Urinary bladder (tissue), 4 donors: ENCODE data around the gene PAQR4. TPM values are rescaled to one million over a fixed set of nuclear protein-coding genes. Genes with fewer than 3 reads are reported as not detected.

Experiments used
- DNase-seq: peaks from one replicate; pipeline ENCODE4 v3.0.0-alpha.2; 2015; ENCODE audit errors: extremely low spot score
- H3K27ac ChIP-seq: one replicate; pipeline ENCODE4 v1.5.1; 2013; ENCODE audit warnings: low read depth, mild to moderate bottlenecking, moderate library complexity
- H3K36me3 ChIP-seq: one replicate; pipeline ENCODE4 v1.6.1; 2013; ENCODE audit warnings: mild to moderate bottlenecking, moderate library complexity; ENCODE audit not compliant: insufficient read depth
- H3K4me1 ChIP-seq: one replicate; pipeline ENCODE4 v1.6.1; 2013; ENCODE audit warnings: mild to moderate bottlenecking, moderate library complexity; ENCODE audit not compliant: insufficient read depth
- H3K4me3 ChIP-seq: one replicate; pipeline ENCODE4 v1.5.1; 2013; ENCODE audit warnings: low read depth, low read length
- WGBS: extraction: QIAGEN DNeasy Blood & Tissue Kit; methylation state at CpG from one replicate; pipeline ENCODE4 v1.1.7; 2013; 5-methylcytosine and 5-hydroxymethylcytosine counted together
- polyA plus RNA-seq: library from polyadenylated mRNA; stranded (reverse); fragments of 200-250 nt; gene quantifications from one replicate; pipeline ENCODE4 v1.2.3, GENCODE V29; 2013
- total RNA-seq: library from RNA; depleted of rRNA; stranded (reverse); fragments of >200 nt; gene quantifications from one replicate; pipeline ENCODE4 v1.2.3, GENCODE V29; 2014
- donor health status: healthy with polysubstance abuse.
- donor health status: healthy.

Gene PAQR4
- total and polyA plus RNA-seq, 2 donors: 4.5 to 5.1 TPM

- H3K4me1 ChIP-seq: peaks cover 1% of the 10 kb centered on the region
- peak overlapping the region; percentile 38 for H3K4me3 ChIP-seq
- WGBS: 7% methylated on average over 58 of the region's 58 CpGs
- DNase-seq: peak; percentile 94
- no peak overlapping the region for H3K27ac ChIP-seq
- no peaks in the 10 kb centered on the region for H3K36me3 ChIP-seq
Measured at GRCh38 chr16:3003582-3004270, 34.6 kb downstream of the PAQR4 start.

DNA sequence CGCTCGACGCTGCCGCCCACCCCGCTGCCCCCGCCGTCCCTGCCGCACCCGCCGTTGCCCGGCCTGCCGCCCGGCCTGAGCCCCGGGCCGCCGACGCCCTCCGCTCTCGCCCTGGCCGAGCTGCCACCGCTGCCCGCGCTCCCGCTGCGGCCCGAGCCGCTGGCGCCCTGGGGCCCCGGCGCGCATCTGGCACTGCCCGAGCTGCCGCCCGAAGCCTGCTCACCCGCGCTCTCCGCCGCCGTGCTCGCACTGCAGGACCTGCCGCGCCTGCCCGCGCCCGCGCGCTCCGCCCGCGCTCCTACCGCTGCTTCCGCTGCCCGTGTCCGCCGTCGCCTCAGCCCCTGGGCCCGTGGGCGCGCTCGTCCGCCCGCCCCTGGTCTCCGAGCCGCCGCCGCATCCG lies 35.2 kb downstream of the PAQR4 start:
- DNase-seq: no peak
- Histone ChIP-seq H3K36me3 (no peaks in the 10 kb centered on the region), H3K4me1 (peaks cover 2% of the 10 kb centered on the region), H3K4me3 (peak overlapping the region; percentile 38), H3K27ac (no peak overlapping the region)
- WGBS: under 1% methylated on average over 60 of the region's 67 CpGs

- Histone ChIP-seq H3K36me3 (no peaks in the 10 kb centered on the region), H3K4me1 (peaks cover 2% of the 10 kb centered on the region), H3K4me3 (peak overlapping the region; percentile 38), H3K27ac (no peak overlapping the region)
- DNase-seq: no peak
- 9% methylated on average over 25 of the region's 25 CpGs for WGBS
Measured at GRCh38 chr16:3004781-3005284, 35.7 kb downstream of the PAQR4 start.

- H3K27ac ChIP-seq: no peak overlapping the region
- WGBS: 40% methylated on average over 13 of the region's 13 CpGs
- H3K36me3 ChIP-seq: no peaks in the 10 kb centered on the region
- no peak overlapping the region for H3K4me3 ChIP-seq
- DNase-seq: no peak
- peaks cover 2% of the 10 kb centered on the region for H3K4me1 ChIP-seq
Measured at GRCh38 chr16:3007059-3007956, 38.2 kb downstream of the PAQR4 start.

DNA sequence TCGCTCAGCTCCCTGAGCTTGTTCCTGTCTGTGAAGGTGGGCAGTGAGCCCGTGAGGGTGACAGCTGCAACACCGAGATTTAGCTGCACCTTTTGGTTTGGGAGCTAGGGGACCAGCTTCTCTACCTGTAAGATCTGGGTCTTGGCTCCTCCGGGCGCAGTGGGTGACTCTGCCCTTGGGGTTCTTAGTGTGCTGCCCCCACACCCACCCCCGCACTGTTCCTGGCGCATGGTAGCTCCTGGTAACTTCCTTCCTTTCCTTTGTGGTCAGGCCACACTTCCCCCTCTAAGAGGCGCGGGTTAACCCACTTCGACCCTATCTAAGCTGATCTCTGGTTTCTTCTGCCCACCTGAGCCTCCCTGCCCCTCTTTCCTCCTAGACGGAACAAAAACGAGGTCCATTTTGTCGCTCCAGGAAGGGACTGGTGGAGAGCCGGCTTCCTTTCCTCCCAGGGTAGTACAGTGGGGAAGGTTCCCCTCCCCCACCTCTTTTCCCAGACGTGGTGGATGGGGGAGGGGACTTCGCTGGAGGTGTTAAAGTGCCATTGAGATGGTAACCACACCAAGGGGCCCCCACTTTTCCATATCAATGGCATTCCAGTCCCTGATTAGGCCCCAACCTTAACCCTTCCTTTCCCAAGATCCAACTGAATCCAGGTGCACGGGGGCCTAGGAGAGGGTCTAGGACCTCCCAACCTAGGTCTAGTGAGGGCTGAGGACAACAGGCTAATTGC lies 39.0 kb downstream of the PAQR4 start:
- no peak for DNase-seq
- 18% methylated on average over 17 of the region's 17 CpGs for WGBS
- no peak overlapping the region for H3K27ac ChIP-seq

DNA sequence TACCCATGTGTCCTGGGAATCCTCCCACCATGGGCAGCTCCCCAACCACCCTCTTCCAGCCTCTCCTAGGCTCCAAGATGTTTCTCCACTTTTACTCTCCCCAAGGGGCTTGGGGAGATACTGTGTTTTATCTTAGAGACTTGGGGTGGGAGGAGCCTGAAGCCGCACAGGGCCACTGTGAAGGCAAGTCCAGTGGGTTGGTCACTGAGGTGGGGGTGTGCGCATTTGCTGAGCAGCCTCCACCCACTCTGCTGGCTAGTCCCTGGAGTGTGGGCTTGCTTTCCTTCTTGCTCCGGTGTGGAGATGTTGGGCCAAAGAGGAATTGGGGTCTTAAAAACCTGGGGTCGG lies 39.5 kb downstream of the PAQR4 start:
- Histone ChIP-seq H3K4me3 (no peak overlapping the region), H3K4me1 (peaks cover 2% of the 10 kb centered on the region), H3K36me3 (no peaks in the 10 kb centered on the region), H3K27ac (no peak overlapping the region)
- DNase-seq: no peak
- 35% methylated on average over 4 of the region's 4 CpGs for WGBS

More for the DNA sequence above, 39.0 kb downstream of the PAQR4 start:
- Histone ChIP-seq H3K36me3 (no peaks in the 10 kb centered on the region), H3K4me3 (no peak overlapping the region), H3K4me1 (peaks cover 2% of the 10 kb centered on the region)

DNA sequence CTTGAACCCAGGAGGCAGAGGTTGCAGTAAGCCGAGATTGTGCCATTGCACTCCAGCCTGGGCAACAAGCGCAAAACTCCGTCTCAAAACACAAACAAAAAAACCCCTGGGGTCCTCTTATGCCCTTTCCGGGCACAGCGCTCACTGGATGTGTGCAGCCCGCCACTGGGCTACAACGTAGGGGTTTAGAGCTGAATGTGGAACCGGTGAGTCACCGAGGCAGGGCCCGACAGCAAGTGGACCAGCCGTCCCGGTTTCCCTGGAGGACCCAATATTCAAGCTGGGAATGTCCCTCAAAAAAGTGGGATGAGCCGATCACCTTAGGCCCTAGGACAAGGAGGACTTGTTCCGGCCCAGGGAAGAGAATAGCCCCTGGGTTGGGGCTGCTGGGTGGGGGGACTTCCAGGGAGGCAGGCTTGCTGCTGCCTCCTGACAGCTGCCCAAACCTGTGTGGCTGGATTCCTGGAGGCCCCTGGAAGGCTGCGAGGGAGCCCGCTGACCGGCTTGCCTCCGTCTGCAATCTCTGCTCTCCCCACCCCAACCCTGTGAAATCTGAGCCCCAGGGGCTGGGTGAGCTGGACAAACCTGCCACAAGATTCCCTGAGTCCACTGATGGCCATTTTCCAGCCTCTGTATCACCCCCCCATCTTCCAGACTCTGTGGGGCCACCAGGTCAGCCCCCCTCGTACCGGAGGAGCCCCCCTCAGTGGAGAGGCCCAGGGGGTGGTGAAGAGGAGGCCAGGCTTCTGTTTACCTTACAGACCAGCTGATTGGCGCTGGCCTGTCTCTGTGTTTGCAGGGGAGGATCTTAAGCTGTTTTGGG lies 40.6 kb downstream of the PAQR4 start:
- H3K4me3 ChIP-seq: no peak overlapping the region
- WGBS: 33% methylated on average over 21 of the region's 21 CpGs
- DNase-seq: peak; percentile 82
- H3K4me1 ChIP-seq: peaks cover 2% of the 10 kb centered on the region
- H3K27ac ChIP-seq: no peak overlapping the region
- H3K36me3 ChIP-seq: no peaks in the 10 kb centered on the region

DNA sequence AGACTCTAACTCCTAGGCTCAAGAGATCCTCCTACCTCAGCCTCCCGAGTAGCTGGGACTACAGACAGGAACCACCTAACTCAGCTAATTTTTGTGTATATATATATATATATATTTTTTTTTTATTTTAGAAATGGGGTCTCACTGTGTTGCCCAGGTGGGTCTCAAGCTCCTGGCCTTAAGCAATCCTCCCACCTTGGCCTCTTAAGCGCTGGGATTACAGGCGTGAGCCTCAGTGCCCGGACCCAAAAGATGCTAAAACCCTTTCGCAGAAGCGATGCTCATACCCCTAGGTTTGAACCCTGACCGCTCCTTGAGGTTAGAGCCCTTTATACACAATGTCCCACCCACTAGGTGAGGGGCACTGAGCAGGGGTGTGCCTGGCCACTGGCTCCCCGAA lies 41.4 kb downstream of the PAQR4 start:
- Histone ChIP-seq H3K36me3 (no peaks in the 10 kb centered on the region), H3K4me3 (no peak overlapping the region), H3K27ac (no peak overlapping the region), H3K4me1 (peaks cover 2% of the 10 kb centered on the region)
- WGBS: 81% methylated on average over 8 of the region's 8 CpGs
- no peak for DNase-seq

DNA sequence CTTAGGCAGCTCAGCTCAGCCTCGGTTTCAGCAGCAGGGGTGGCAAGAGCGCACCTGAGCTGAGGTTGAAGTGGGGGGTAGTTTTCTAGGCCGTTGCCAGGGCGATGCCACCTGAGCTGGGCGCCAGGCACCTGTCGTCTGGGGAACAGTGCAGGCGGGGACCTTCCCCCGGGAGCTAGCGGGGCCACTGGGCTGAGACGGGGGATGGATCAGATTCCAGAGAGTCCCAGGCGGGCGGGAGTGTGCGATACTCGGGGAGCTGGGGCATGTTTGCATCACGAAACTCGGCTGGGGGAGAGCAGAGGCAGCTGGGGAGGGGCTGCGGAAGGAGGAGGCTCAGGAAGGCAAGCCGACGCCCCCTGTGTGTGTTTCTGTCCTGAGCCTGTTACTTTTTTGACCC lies 43.1 kb downstream of the PAQR4 start:
- 12% methylated on average over 19 of the region's 19 CpGs for WGBS
- Histone ChIP-seq H3K4me3 (no peak overlapping the region), H3K36me3 (no peaks in the 10 kb centered on the region), H3K27ac (no peak overlapping the region), H3K4me1 (peaks cover 2% of the 10 kb centered on the region)
- DNase-seq: no peak

- 32% methylated on average over 27 of the region's 27 CpGs for WGBS
- no peak for DNase-seq
Measured at GRCh38 chr16:3012828-3013420, 43.8 kb downstream of the PAQR4 start, which contains the start of gene CLDN9. CLDN9 (plus strand) TSS chr16:3012923; CDS start chr16:3013363, 440 bp downstream.

DNA sequence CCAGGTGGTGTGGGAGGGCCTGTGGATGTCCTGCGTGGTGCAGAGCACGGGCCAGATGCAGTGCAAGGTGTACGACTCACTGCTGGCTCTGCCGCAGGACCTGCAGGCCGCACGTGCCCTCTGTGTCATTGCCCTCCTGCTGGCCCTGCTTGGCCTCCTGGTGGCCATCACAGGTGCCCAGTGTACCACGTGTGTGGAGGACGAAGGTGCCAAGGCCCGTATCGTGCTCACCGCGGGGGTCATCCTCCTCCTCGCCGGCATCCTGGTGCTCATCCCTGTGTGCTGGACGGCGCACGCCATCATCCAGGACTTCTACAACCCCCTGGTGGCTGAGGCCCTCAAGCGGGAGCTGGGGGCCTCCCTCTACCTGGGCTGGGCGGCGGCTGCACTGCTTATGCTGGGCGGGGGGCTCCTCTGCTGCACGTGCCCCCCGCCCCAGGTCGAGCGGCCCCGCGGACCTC lies 44.4 kb downstream of the PAQR4 start:
- H3K4me1 ChIP-seq: peaks cover 2% of the 10 kb centered on the region
- no peaks in the 10 kb centered on the region for H3K36me3 ChIP-seq
- H3K27ac ChIP-seq: no peak overlapping the region
- whole genome bisulfite sequencing: 46% methylated on average over 27 of the region's 27 CpGs
- DNase-seq: no peak
- H3K4me3 ChIP-seq: no peak overlapping the region

More at GRCh38 chr16:3012828-3013420, 43.8 kb downstream of the PAQR4 start, which contains the start of gene CLDN9:
- Histone ChIP-seq H3K27ac (no peak within 1 kb of the TSS), H3K36me3 (no peaks in the 10 kb centered on the region), H3K4me3 (no peak within 1 kb of the TSS), H3K4me1 (peaks cover 2% of the 10 kb centered on the region)

DNA sequence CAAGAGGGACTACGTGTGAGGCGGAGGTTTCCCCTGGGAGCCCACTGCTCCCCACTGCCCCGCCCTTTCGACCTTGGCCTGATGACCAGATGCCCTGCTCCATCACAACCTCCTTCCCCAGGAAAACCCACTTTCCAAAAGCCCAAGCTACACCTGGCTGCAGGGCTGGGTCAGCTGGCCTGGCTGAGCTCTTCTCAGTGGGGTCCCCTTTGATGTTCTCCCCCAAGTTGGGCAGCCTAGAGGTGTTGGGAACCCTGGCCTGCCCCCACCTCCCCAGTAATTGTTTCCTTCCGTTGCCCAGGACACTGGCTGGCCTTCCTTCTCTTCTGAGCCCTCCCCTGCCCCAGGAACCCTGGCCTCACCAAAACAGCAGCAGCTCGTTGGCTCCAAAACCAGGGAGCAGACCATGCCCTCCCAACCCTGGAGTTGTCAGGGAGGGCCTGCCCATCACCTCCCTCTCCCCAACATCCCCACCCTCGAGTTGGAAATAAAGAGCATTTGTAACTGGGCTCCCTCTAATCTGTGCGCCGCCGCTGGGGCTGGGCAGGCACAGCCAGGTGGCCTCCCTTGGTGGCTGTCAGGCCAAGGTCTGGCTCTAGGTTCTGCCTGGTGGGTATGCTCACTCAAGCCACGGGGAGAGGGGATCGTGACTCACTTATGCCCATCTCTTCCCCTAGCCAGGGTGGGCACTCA lies 45.0 kb downstream of the PAQR4 start:
- WGBS: 52% methylated on average over 12 of the region's 12 CpGs
- no peaks in the 10 kb centered on the region for H3K36me3 ChIP-seq
- H3K4me1 ChIP-seq: no peaks in the 10 kb centered on the region
- no peak overlapping the region for H3K4me3 ChIP-seq
- no peak overlapping the region for H3K27ac ChIP-seq
- no peak for DNase-seq
